GM19238 (cell line): ENCODE data around the gene P4HB.

Source experiments
- DNase-seq: peaks from one replicate; pipeline ENCODE4 v3.0.0; 2011; ENCODE audit warnings: low spot score; ENCODE audit not compliant: insufficient read length

Gene P4HB

DNA sequence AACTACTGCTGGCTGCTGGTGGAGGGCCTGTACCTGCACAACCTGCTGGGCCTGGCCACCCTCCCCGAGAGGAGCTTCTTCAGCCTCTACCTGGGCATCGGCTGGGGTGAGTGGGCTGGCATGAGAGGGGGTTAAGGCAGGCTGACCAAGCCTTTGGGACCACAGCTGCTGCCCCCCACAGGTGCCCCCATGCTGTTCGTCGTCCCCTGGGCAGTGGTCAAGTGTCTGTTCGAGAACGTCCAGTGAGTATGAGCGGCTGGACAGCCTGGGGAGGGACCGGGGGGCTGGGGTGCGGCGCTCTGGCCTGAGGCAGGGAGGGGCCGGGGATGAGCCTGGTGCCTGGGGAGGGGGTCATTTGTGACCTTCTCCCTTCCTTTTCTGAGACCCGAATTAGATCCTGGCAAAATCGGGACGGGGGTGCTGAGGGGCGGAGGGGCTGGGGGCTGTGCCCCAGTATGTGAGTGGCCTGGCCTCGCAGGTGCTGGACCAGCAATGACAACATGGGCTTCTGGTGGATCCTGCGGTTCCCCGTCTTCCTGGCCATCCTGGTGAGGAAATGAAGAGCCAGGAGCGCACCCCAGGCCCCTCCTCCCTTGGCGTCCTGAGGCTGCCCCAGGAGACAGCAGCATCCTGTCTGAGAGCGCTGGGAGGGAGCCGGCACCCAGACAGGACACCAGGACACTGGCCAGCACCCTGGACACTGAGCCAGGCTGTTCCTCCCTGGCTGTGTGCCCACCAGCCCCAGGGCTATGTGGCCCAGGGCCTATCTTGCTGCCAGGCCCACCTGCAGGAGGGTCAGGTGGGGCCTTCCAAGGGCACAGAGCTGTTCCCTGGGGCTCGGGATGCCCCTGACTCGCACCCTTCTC lies 48.4 kb downstream of the P4HB start:
- no peak for DNase-seq

DNA sequence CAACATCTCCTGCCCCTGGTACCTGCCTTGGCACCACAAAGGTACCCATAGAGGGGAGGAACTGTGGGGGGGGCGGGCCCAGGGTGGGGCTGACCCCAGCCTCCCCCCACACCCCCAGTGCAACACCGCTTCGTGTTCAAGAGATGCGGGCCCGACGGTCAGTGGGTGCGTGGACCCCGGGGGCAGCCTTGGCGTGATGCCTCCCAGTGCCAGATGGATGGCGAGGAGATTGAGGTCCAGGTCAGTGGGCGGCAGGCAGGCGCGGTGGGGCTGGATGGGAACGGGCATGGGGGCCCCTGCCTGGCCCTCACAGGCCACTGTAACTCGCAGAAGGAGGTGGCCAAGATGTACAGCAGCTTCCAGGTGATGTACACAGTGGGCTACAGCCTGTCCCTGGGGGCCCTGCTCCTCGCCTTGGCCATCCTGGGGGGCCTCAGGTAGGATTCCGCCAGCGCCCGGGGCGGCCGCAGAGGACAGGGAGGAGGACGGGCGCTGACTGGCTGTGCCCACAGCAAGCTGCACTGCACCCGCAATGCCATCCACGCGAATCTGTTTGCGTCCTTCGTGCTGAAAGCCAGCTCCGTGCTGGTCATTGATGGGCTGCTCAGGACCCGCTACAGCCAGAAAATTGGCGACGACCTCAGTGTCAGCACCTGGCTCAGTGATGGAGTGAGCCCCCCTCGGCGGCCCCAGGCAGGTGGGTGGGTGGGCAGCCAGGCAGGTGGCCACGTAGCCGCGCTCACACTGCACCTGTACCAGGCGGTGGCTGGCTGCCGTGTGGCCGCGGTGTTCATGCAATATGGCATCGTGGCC lies 49.2 kb downstream of the P4HB start:
- no peak for DNase-seq

DNA sequence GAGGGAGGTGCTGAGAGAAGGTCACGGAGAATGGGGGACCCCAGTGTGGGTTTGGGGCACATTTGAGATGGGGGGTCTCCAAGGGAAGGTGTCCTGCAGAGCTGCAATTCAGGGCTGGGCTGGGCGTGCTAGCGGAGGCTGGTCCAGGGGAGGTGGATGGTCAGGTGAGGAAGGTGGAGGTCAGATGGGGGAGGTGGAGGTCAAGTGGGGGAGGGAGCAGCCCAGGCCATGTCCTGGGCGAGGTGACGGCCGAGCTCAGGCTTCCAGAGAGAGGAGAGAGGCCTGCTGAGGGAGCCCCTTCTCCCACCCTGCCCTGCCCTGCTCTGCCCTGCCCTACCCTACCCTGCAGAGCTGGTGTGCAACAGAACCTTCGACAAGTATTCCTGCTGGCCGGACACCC lies 49.9 kb downstream of the P4HB start:
- no peak for DNase-seq

DNA sequence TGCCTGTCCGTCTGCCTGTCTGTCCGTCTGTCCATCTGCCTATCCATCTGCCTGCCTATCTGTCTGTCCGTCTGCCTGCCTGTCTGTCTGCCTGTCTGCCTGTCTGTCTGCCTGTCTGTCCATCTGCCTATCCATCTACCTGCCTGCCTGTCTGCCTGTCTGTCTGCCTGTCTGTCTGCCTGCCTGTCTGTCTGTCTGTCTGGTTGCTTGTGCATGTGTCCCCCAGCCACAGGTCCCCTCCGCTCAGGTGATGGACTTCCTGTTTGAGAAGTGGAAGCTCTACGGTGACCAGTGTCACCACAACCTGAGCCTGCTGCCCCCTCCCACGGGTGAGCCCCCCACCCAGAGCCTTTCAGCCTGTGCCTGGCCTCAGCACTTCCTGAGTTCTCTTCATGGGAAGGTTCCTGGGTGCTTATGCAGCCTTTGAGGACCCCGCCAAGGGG lies 50.8 kb downstream of the P4HB start:
- no peak for DNase-seq

DNA sequence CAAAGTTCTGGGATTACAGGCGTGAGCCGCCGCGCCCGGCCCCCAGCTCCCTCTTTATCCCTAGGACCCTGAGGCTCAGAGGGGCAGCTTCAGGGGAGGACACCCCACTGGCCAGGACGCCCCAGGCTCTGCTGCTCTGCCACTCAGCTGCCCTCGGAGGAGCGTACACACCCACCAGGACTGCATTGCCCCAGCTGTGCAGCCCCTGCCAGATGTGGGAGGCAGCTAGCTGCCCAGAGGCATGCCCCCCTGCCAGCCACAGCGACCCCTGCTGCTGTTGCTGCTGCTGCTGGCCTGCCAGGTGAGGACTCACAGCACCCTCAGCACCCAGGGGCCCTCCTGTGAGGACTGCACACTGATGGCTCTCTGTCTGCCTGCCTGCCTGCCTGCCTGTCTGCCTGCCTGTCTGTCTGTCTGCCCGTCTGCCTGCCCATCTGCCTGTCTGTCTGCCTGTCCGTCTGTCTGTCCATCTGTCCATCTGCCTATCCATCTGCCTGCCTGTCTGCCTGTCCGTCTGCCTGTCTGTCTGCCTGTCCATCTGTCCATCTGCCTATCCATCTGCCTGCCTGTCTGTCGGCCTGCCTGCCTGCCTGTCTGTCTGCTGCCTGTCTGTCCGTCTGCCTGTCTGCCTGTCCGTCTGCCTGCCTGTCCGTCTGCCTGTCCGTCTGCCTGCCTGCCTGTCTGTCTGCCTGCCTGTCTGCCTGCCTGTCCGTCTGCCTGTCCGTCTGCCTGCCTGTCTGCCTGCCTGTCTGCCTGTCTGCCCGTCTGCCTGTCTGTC lies 51.4 kb downstream of the P4HB start:
- DNase-seq = no peak

DNA sequence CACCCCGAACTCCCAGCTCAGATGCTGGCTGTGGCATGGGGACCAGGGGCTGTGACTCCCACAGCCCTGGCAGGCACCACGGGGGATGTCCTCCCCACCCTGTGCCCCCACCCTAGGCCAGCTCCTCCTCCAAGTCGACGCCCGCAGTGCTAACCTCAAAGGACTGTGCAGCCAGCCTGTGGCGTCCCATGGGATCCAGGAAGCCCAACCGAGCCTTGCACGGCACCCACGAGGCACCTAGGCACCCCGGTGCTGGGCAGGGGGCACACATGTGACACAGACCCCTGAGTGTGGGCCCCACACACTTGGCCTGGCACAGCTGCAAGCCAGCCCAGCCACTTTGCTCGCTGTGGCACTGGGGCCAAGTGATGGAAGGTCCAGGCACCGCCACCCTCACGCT lies 52.5 kb downstream of the P4HB start:
- no peak for DNase-seq

DNA sequence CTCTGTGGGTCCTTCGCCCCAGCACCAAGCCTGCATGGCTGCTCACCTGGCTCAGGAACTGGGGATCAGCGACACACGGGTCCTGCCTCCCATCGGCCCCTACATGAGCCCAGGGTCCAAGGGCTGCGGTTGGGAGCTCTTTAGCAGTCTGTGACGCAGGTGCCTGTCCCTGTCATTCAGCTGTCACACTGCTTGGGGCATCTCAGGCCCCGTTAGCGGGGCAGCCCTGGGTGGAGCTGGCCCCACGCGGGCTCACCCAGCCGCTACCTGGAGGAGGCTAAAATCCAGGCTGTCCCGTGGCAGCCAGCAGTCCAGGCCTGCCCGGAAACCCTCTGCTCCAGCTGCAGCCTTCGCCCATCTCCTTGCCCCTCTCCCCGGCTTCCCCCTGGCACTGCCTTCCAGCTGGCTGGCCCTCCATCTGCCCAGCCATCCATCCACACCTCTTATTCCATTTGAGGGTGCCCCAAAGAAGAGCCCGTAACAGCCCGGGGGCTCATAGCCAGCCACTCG lies 53.1 kb downstream of the P4HB start:
- no peak for DNase-seq

DNA sequence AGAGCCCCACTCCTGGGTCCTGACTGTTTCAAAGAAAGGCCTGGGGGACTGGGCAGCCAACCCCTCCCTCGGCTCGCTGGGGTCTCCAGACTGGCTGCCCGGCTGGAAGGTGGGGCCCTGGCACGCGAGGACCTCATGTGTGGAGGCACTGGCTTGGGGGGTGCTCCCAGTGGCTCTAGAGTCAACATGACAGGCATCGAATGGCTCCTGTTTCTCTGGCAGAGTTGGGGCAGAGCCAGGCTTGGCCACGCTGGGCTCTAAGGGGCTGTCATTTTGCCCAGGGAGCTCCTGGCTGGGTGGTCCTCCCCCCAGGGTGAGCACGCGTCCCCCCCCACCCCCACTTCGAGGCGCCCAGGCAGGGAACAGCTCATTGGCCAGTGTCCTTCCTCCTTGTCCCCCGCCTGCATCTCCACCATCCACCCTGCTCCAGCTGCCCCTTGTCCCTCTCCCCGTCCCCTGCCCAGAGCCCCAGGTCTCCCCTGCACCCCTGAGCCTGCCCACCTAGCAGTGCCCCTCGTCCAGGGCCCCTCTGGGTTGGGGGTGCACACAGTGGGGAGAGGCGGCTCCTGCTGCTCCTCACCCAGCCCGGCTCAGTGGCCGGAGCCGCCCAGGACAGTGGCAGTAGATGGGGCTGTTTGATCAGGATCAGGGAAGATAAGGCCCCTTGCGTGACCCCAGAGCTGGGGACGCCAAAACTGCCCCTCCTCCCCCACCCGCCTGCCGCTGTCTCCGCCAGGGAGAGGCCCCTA lies 53.7 kb downstream of the P4HB start:
- DNase-seq = no peak

DNA sequence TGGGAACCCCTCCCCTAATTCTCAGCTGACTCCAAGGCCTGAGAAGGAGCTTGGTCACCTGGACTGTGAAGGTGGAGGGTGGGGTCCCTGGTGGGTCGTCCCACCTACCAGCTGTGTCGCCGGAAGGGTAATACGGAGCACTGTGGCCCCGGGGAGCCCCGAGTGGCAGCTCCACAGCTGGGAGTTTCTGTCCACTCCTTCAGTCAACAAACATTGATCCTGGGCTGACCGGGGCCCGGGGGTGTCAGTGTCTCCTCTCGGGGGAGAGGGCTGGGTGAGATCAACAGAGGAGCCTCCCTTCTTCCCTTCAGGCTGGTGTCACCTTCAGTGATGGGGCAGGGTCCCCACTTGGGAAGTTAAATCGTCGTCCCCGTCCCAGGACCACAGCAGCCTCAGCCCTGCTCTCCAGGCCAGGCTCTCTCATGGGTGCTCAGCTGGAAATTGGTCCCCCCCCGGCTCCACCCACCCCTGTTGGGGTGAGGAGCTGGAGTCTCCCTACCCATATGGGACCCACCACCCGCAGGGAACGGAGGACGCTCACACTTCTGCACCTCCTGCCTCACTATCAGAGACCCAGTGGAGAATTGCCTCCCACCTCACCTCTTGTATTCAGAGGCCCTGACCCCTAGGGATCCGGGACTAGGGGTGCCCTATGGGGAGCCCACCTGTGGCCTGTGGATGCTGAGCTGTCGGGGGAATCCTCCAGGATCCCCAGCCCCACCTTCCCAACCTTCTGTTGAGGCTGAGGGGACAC lies 54.5 kb downstream of the P4HB start:
- no peak for DNase-seq

DNA sequence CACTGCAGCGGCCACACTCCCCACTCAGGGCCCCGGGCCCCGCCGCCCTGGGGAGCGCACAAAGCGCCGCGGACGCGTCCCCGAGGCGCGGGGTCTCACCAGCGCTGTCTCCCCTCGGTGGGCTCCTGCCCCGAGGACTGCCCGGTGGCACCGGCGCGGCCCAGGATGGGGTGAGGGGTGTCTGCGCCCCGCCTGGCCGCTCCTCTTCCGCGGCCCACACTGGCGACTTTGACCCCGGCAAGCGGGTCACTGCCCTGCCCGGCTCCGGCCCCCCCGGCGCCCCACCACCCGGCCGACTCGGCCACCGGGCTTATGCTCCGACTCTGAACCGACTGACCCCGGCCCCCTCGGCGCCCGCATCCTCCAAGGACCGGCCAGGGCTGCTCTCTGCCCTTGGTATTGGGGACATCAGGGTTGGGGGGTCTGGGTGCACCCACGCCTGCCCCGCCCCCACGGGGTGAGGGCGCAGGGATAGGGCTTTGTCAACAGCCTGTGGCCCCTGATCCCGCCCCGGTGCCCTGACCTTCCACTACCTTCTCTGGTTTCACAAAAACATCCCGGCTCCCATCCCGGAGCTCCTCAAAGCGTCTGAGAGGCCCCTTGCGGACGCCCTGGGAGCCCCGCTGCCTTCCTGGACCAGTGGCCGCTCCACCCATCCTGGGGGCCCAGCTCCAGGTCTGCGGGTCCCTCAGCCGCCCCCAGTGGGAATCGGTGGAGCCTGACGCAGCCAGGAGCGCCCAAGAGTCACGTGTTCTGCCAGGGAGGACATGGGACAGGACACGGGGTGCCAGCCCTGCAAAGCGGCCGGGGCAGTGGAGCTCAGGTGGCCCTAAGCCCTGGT lies 55.6 kb downstream of the P4HB start:
- DNase-seq = no peak

DNA sequence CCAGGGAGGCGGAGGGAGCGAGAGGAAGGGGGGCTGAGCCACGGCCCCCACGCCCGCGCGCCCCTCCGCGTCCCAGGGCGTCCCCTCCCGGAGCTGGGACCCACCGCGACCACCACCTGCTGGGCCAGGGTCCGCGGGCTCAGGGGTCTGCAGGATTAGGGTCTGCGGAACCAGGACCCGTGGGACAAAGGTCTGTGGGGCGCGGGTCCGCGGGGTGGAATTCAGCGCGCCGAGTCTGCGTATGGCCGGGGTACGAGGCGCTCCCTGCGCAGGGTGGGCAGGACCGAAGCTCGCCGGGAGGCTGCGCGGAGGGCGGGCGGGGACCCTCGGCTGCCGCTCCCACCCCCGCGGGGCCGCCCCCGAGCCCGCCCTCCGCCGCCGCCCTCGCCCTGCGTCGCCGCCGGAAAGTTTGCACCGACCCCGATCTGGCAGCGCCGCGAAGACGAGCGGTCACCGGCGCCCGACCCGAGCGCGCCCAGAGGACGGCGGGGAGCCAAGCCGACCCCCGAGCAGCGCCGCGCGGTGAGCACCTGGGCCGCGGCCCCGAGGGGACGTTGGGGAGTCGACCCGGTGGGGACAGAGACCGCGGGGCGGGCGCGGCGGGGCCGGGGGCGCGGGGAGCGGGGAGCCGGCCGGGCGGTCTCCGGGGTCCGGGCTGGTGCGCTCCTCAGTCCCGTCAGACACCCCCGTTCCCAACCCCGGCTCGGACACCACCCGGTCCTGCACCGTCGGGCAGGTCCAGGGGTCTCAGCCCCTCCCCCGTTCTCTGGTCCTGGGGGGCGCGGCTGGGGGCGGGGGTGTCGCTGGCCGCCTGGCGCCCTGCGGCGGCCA lies 56.4 kb downstream of the P4HB start, which contains the start of gene GCGR:
GCGR (plus strand) TSS at position 423 of the 831 bp plus-strand sequence. CDS start 4,869 bp downstream, outside the sequence.
- no peak for DNase-seq

DNA sequence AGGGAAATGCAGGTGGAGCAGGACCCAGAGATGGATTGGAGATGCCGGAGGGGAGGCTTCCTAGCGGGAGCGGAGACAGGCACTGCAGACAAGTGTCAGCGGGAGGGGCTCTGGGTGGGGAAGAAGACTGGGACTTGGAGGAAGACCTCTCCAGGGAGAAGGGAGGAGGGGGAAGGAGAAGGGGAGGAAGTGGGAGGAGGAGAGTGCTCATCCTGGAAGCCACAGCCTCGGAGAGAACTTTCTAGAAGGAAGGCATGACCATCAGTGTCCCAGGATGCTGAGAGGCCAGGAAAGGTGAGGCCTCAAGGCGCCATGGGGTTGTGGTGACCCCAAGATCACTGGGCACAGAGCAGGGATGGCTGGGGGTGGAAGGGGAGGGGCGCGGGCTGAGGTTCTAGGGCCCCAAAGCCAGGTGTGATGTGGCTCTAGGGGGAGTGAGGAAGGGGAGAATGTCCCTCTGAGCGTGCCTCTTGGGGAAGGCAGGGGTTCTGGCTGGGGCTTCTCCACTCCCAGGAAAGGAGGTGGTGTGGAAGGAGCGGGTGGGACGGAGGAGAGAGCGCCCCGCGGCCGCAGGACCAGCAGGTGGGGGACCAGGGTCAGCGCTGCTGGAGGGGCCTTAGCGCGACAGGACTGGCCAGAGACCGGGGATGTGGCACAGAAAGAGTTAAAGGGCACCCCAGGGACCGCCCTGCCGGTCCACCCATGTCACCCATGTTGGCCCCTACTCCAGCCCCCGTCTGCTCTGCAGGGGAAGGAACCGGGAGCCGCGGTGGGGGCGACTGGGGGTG lies 57.3 kb downstream of the P4HB start:
- DNase-seq = no peak

DNA sequence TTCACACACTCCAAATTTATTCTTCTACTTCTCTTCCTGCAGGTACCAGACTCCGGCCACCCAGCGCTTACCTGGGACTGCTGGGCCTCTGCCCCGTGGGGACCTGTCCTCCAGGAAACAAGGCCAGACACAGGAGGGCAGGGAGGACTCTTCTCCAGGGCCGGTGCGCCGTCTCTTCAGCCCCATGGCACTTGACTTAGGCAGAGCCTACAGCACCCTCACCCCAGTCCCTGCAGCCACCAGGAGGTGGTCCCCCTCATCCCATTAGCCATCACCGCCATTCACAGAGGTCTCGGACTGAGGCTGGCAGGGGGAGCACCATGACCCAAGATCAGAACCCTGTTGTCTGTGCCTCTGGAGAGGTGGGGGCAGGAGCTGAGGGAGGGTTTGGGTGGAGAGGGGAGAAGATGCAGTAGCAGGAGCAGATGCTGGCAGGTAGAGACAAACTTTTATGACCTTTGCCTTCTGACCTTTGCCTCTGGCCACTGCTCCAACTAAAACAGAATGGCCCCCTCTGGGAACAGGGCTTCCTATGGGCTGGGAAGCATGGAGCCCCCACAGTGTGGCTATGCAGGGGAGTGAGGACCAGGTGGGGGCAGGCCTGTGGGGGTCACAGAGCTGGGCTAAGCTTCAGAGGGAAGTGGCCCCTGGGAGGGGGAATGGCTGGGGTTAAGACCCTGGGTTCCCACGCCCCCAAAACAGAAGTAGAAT lies 58.1 kb downstream of the P4HB start:
- DNase-seq = no peak

DNA sequence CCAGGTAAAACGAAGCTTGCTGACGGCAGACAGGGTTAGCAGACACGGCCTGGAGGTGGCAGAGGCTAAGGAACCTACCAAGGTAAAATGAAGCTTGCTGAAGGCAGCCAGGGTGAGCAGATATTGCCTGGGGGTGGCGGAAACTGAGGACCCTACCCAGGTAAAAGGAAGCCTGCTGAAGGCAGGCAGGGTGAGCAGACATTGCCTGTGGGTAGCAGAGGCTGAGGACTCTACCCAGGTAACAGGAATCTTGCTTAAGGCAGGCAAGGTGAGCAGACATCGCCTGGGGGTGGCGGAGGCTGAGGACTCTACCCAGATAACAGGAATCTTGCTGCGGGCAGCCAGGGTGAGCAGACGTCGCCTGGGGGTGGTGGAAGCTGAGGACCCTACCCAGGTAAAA lies 59.0 kb downstream of the P4HB start:
- no peak for DNase-seq

DNA sequence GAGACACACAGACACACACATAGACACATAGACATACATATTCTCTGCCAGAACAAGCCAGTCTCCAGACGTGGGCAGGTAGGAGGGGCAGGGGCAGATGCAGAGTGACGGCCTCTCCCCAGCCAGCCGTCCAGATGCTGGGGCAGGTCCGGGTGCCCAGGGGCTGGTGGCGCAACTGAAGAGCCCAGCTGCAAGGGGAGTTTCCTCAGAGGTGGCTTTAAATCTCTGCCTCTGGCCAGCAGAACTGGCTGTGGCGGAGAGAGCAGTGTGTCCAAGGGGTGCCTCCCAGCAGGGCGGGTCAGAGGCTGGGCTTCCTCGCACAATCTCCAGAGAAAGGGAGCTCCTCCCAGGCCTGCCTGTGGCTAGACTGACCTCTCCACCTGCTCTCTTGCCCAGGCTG lies 65.8 kb downstream of the P4HB start:
- no peak for DNase-seq

DNA sequence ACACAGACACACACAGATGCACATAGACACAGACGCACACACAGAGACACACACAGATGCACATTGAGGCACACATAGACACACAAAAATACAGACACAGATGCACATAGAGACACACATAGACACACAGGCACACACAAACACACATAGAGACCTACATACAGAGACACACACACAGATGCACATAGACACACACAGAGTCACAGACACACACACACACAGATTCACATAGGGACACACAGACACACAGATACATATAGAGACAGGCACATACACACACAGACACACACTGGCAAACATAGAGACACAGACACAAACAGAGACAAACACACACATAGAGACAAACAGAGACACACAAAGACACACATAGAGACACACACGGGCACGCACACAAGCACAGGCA lies 66.3 kb downstream of the P4HB start:
- no peak for DNase-seq
